EL (cell line): ENCODE data around the gene ERP44.
"Not testable (repeated sequence)": the region's sequence is repeated elsewhere in the genome, so short reads cannot be mapped to it uniquely, and the experiment has no call there.

Experiments
- DNase-seq: peaks from one replicate; pipeline ENCODE4 v3.0.0-alpha.2; 2016

ERP44 gene

DNA sequence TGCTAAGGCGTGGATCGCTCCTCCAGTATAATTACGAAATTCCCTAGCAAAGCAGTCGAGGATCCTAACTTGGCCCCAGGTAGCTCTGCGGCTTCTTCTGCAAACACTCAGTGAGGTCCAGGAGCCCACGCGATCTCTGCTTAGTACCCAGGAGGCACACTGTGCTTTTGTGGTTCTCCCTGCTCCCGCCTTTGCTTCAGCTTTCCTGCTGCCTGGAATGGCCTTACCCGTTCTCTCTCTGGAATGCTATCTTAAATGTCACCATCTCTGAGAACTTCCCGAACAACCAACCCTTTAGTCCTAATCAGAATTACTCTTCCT lies 882 bp upstream of the ERP44 start:
- DNase-seq, result no peak

DNA sequence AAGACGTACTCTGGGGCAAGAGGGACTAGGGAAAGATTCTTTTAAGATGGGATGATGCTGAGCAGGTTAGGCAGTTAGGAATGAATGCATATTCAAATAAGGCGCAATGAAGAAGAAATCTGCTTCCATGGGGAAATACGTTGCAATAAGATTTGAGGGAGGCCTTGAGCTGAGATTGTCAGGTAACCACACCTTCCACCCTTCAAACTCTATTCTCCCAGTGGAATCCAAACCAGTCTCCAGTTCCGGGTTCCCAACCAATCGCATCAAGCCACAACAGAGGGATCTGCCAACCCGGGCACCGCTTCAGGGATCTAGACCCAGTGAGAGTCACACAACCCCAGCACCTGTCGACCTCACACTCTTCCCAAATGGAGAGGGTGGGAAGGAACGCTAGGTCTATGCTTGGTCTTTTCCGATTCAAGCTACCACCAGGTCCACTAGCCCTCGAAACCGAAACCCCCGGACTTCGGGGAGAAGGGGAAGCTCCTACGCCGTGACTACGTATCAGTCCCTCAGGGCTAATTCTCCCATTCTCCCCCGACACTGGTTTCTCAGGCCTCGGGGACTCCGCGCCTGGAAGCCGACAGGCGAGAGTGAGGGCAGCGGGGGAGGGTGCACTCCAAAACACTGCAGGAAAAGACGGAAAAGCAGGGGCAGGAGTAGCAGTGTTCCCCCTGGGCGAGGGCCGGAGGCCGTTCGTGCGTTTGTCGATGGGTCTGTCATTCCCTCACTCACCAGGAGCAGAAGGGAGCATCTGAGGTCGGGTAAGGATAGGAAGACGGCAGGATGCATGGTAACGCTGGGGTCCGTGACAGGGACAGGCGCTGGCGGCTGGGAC lies 534 bp downstream of the ERP44 start:
- peak; percentile 68 for DNase-seq

DNA sequence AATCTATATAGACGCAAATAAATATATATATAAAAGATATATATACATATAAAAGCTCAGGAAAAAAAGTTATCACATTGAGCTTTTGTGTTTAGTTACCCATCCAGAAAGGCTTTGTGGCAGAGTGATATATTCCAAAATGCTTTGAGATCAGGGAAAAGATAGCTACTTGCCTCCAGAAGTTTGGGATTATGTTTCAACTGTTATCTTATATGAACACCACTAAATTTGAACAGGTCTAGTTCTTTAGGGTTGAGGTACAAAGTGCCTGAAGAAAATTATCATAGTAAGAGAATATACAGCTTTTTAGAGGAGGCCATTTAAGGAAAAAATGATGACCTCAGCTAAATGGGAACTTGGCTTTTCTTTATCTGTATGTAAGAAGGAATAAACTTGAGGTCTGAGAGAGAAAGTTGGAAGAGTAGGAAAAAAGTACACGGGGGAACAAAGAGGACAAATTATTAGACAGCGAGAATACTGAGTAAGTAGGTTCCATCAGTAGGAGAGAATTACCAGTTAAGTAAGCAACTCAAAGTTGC lies 2.4 kb downstream of the ERP44 start:
- DNase-seq, result no peak

DNA sequence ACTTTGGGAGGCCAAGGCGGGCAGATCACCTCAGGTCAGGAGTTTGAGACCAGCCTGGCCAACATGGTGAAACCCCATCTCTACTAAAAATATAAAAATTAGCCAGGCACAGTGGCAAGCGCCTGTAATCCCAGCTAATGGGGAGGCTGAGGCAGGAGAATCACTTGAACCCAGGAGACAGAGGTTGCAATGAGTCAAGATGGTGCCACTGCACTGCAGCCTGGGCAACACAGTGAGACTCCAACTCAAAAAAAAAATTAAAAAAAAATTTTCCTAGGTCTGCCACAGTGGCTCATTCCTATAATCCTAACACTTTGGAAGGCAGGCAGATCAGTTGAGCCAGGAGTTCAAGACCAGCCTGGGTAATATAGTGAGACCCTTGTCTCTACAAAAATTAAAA lies 4.4 kb downstream of the ERP44 start:
- DNase-seq, result not testable (repeated sequence)

DNA sequence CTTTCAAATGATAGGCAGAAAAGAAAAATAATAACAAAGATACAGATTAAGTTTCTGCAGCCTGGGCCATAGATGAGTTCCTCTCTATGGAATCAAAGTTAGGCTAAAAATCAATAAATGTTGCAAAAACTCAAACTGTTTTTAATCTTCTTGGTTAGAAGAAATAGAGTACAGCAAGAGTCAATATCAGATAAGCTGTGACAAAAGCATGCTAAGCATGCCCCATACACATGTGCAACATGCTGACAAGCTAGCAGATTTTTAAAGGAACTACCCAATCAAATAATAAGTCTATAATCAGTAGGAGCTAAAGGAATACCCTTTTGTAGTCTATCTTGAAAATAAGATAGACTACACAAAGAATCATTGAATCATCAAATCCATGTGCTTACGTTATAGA lies 6.7 kb downstream of the ERP44 start:
- DNase-seq, result no peak

DNA sequence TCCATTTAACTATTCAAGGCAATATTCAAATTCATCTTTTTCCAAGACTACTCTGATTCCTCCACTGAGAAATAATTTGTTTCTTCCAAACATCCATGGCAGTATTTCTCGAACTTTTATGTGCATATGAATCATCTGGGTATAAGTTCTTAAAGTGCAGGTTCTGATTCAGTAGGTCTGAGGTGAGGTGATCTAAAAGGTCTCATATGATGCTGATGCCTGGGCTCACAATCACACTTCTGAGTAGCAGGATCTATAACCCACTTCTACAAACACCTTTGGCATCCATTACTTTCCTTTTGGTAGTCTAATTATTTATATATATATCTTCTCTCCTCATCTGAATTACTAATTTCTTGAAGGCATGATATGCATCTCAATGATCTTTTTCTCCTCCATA lies 7.2 kb downstream of the ERP44 start:
- no peak for DNase-seq

DNA sequence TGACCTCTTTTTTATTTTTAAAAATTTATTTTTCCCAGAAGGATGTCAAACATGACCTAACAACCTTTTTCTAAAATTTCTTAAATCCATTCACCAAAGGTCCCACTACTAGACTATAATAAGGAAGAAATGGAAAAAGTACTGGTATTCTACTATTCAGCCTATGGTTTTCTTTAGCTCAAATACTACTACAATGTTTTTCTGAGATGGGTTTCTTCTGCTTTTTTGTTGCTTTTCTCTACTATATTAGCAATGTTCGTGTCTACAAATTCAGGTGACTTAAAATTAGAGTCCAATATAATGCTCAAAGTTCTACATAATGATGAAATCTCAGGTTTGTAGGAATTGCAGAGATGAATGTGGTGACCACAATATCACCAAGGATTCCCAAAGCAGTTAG lies 7.9 kb downstream of the ERP44 start:
- no peak for DNase-seq

DNA sequence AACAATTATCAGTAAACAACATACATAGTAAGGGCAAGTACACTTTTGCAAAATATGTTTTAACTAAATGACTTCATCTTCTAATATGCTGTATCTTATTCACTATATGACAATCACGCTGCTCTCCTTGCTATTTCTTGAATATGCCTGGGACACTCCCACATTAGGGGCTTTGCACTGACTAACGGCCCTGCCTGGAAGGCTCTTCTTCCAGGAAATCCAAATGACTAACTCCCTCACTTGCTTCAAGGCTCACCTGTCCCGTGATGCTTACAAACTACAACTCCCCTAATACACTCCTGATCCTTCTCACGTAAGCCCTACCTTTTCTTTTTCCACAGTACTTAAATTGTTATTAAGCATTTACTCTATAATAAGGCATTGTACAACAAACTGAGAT lies 10.6 kb downstream of the ERP44 start:
- DNase-seq, result no peak

DNA sequence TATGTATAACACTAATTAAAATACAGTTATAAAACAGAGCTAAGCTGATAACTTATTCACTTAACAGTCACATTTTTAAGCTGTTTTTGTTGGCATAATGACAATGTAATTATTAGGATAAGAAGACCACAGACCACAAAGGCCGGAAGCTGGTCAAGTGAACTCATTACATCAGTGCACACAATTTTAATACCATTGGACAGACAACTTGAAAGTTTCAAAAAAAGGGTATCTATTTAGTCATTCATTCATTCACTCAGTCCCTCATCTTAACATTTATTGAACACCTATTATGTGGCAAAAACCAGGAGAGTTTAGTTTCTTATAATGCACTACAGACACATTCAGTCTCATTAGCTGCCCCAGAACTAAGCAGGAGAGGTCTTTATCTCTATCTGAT lies 11.6 kb downstream of the ERP44 start:
- DNase-seq, result peak; percentile 70

DNA sequence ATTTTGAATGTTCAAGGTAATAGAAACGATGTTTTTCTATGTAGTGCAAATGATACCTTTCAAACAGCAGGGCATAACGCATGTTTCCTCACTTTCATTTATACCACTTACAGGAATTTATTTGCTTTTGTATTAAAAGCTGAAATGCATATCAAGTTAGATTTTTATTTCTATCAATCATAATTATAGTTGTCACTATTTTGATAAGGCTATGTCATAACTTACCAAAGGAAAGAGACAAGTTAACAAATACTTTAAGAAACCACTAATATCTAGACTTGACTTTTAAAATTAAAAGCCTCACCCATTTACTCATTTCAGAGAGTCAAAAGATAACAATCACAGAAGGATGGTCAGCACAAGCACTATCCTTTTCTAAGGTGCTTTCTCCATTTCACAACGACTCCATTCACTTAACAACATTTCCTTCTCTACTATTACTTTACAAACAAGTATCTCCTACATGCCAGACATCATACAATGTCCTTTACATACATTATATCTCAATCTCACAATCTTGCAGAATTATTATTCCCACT lies 12.6 kb downstream of the ERP44 start:
- DNase-seq, result no peak

DNA sequence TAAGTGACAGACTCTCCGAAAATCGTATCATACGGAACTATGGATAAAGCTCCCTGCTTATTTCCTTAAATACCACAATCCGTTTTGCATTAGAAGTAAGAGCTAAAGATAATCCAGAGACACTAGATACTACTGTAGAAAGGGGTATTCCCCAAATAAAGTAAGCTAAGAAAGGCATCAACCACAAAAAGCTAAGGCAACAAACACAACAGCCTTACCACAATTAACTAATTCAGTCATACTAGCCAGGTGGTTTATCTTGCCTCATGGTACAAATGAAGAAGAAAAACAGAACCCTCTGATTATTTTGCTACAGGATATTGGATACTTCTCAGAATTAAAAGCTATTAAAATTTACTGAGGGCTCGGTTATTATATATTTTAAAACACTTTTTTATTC lies 14.1 kb downstream of the ERP44 start:
- DNase-seq, result no peak

DNA sequence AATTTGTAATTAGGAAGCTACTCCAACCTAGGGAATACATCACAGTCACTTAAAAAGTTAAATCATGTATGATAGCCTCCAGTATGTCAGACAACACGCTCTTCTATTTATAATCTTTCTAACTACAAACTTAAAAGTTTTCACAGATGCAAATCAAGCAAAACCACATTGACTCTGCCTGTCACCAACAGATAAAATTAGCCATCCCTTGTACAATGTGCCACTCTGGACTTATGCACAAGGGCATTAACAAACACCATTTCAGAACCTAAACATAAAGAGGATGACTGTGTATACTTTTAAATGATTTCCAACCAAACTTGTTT lies 14.7 kb downstream of the ERP44 start:
- no peak for DNase-seq

DNA sequence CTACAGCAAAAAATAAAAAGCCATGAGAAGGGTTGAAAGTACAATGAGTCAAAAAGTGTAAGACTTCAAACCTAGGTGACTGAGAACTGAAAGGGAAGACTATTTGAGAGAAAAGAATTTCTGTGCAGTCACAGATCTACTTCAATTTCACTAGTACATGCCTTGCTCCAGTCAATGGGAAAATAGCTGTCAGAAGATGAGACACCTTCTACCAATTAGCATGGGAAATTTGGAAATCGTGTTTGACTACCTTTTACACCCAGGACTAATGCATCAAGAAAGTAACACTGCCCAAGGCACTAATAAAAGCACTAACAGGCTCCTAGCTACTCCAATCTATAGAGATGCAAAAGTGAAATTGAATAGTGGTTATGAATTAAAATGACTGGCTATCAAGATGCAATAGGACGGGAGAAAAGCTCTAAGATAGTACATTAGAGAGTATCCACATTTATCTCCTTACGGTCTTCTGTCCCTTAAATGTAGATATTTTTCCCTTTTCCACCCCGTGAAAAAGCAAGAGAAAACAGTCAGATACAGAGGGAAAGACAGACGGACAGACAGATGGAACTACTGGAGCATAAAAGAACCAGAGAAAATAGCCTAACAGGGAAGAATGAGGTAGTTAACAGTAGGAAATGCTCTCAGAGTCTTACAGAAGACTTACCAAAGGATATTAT lies 15.2 kb downstream of the ERP44 start:
- no peak for DNase-seq

DNA sequence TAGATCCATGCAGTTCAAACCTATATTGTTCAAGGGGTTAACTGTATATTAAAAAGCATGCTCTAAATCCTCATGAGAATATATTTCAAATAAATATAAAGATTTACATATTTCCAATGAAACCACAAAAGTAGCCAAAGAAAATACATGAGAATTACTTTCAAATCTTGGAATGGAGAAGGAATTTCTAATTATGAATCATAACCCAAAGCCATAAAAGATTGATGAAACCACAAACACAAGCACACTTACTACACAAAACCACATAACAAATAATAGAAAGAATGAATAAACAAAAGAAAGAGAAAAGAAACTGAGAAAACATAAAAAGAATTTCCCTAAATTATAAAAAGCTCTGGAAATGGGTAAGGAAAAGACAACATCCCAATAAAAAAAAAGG lies 16.0 kb downstream of the ERP44 start:
- peak; percentile 53 for DNase-seq

DNA sequence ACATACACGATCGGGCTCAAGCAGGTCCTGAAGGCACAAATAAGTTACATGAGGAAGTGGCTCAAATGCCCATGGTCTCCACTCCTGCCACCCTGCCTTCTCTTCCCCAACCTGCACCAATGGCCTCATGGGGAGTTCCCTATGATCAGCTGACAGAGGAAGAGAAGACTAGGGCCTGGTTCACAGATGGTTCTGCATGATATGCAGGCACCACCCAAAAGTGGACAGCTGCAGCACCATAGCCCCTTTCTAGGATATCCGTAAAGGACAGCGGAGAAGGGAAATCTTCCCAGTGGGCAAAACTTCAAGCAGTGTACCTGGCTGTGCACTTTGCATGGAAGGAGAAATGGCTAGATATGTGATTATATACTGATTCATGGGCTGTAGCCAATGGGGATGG lies 22.5 kb downstream of the ERP44 start:
- not testable (repeated sequence) for DNase-seq

DNA sequence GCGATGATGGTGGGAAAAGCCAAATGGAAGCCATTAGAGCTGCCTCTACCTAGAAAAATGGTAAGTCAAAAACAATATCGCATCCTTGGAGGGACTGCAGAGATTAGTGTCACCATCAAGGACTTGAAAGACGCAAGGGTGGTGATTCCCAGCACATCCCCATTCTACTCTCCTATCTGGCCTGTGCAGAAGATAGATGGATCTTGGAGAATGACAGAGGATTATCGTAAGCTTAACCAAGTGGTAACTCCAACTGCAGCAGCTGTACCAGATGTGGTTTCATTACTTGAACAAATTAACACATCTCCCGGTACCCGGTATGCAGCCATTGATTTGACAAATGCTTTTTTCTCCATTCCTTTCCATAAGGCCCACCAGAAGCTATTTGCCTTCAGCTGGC lies 23.8 kb downstream of the ERP44 start:
- no peak for DNase-seq

DNA sequence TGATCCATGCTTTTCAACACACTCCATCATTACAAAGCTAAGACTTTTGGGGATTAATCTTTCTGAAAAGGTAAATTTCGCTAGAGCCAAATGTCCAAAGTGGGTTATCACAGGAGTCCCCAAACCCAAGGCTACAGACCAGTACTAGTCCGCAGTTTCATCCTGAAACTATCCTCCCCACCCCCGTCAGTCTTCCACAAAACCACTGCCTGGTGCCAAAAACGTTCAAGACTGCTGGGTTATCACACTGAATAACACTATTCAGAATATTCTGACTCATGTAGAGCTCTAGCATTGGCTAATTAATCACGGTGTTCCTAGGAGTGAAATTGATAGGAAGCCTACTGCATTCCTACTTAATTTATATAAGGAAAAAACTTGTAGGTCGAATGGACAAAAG lies 24.7 kb downstream of the ERP44 start:
- DNase-seq, result no peak

DNA sequence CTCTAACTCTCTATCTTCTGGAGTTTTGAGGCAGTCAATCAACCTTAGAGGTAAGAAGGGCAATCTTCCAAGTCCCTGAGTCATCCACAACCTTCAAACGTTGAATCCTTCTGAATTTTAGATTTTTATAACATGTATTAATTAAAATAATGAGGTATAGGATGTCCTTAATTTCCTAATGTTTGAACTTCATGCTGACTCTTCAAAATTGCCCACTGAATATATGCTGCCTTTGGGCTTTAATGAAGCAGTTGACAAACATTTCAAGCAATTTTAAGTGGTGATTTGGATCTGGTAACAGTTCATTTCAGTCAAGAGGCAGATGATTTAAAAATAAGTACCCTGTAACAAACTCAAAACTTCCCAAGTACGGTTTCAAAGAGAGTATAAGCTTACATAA lies 26.0 kb downstream of the ERP44 start:
- DNase-seq, result no peak

DNA sequence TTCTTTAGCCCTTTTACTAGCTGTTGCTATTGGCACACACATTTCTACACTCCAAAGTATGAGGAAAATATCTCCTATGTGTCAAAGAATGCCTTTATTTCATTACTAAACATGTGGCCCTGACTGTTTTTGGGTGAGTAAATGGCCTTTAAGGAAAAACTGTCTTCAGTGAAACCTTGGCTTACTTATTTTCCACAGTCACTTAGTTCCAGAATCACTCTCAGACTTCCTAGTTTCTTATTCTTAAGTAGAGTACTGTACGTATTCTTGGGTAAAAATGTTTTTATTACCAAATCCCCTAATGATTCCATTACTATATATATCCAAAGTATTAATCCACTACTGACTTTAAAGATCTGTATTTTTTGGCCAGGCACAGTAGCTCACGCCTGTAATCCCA lies 27.5 kb downstream of the ERP44 start:
- no peak for DNase-seq

DNA sequence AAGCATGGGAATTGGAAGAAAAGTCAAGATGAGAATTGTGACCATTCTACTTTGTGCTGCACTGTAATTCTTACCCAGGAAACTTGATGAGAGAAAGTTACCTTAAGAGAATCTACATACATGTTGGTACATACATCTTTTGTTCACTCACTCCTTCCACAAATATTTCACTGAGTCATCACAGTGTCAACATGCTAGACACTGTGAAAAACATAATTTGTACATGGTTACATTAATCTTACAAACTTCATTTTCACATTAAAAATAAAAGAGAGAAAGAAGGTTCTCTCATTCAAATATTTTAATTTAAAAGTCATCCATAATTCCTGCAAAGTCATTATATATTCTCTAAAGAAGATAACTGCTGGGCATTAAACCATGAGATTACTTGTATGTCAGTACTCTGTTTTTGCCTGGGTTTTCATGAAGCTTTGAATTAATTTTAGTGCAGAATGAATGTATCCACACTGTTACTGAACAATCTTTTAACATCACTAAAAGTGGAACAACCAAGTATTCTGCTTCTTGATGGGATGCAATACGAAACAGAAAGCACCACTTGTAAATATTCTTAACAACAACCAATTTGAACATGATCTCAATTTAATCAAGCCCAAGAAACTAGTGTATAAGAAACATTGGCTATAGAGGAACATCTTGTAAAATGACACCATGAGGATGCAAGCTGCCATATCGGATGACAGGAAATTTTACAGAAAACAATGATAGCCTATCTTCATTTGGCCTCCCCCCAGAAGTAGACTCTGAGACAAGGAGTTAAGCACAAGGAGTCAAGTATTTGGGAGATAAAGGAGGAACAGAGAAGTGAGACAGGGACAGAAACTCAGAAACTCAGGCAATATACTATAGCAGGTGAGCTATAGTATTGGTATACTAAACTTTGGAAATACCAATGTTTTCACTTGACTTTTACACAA lies 28.4 kb downstream of the ERP44 start:
- no peak for DNase-seq

DNA sequence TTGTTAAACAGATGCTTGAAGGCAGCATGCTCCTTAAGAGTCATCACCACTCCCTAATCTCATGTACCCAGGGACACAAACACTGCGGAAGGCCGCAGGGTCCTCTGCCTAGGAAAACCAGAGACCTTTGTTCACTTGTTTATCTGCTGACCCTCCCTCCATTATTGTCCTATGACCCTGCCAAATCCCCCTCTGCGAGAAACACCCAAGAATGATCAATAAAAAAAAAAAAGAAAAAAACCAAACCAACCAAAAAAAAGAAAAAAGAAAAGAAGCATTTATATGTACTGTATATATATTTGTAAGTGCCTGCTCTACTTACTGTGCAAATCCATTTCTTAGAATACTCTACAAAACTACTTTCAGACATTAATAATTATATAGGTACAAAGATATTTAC lies 29.7 kb downstream of the ERP44 start:
- not testable (repeated sequence) for DNase-seq

DNA sequence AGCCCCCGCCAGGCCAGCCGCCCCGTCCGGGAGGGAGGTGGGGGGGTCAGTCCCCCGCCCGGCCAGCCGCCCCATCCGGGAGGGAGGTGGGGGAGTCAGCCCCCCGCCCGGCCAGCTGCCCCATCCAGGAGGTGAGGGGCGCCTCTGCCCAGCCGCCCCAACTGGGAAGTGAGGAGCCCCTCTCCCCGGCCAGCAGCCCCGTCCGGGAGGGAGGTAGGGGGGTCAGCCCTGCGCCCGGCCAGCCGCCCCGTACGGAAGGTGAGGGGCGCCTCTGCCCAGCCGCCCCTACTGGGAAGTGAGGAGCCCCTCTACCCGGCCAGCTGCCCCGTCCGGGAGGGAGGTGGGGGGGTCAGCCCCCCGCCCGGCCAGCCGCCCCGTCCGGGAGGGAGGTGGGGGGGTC lies 30.8 kb downstream of the ERP44 start:
- DNase-seq, result not testable (repeated sequence)

DNA sequence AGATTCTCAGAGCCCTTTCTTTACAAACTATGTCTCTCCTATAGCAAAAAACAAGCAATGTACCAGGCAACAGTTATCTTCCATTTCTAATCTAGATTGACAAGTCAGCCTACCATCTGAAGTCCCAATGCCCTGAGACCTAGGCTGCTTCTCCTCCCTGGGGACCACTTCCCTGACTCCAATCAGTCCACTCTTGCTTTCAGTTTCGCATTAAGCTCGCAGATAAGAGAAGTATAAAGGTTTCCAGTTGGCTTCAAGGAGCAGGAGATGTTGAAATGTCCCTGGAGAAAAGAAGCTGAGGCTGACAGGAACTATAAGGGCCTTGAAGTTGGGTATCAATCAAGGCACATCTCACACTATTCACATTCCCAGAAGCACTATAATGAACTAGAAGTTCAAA lies 32.3 kb downstream of the ERP44 start:
- peak; percentile 20 for DNase-seq
